PC-9 (cell line): Measurements from ENCODE around the gene HERC2. TPM values are rescaled to one million over a fixed set of nuclear protein-coding genes. Genes with fewer than 3 reads are reported as not detected.

ENCODE experiments used
- BruUV-seq: library from RNA; stranded (reverse); fragments of 400-500 nt; replicated peaks from 2 replicates; lab custom pipeline; 2021; lab: Mats Ljungman, UMichigan
- CTCF ChIA-PET: fragments of 300-600 bp; sonication (Branson Sonifier 250); formaldehyde crosslinking; loops from one replicate; lab custom pipeline; 2022; ENCODE audit warnings: antibody characterized with exemption; lab: Charles Lee
- POLR2A ChIA-PET: fragments of 300-600 bp; sonication (Branson Sonifier 250); formaldehyde crosslinking; loops from one replicate; lab custom pipeline; 2022; ENCODE audit warnings: antibody characterized with exemption; ENCODE audit not compliant: unreplicated experiment; lab: Charles Lee
- DNase-seq, 2 experiments: peaks; one replicate each; pipeline versions ENCODE4 v3.0.0 to v3.0.0-alpha.2; 2015 to 2022; ENCODE audit warnings: mixed read lengths in 1 of 2
- H2AFZ ChIP-seq: fragments of 200-600 bp; sonication (generic); 2 replicates; pipeline ENCODE4 v1.8.1; 2017; ENCODE audit warnings: antibody characterized with exemption
- H3F3A ChIP-seq: fragments of 200-600 bp; sonication (generic); 2 replicates; pipeline ENCODE4 v1.8.1; 2017; ENCODE audit warnings: antibody characterized with exemption, mild to moderate bottlenecking, low read depth; ENCODE audit not compliant: insufficient read depth
- H3K27ac ChIP-seq: fragments of 200-600 bp; sonication (generic); 2 replicates; pipeline ENCODE4 v1.6.1; 2016; ENCODE audit warnings: mixed run types
- H3K27me3 ChIP-seq: fragments of 200-600 bp; sonication (generic); 2 replicates; pipeline ENCODE4 v1.6.1; 2016; ENCODE audit warnings: low read depth, mixed run types; ENCODE audit not compliant: insufficient read depth
- H3K36me3 ChIP-seq: fragments of 200-600 bp; sonication (generic); 2 replicates; pipeline ENCODE4 v1.6.1; 2016; ENCODE audit warnings: low read depth, mixed run types
- H3K4me1 ChIP-seq: fragments of 200-600 bp; sonication (generic); replicated peaks from 2 replicates; pipeline ENCODE4 v1.6.1; 2016; ENCODE audit warnings: mixed run types; ENCODE audit not compliant: insufficient read depth
- H3K4me2 ChIP-seq: fragments of 200-600 bp; sonication (generic); 2 replicates; pipeline ENCODE4 v1.6.1; 2017; ENCODE audit warnings: mixed run types
- H3K4me3 ChIP-seq: fragments of 200-600 bp; sonication (generic); 2 replicates; pipeline ENCODE4 v1.6.1; 2016; ENCODE audit warnings: mixed run types
- H3K79me2 ChIP-seq: fragments of 200-600 bp; sonication (generic); 2 replicates; pipeline ENCODE4 v1.6.1; 2017; ENCODE audit warnings: low read depth, mixed run types
- H3K9me2 ChIP-seq: fragments of 200-600 bp; sonication (generic); 2 replicates; pipeline ENCODE4 v1.8.1; 2017; ENCODE audit warnings: mild to moderate bottlenecking; ENCODE audit not compliant: insufficient read depth
- H3K9me3 ChIP-seq: fragments of 200-600 bp; sonication (generic); 2 replicates; pipeline ENCODE4 v1.8.1; 2016; ENCODE audit warnings: low read depth; ENCODE audit not compliant: insufficient read depth
- H4K20me1 ChIP-seq: fragments of 200-600 bp; sonication (generic); 2 replicates; pipeline ENCODE4 v1.8.1; 2017; ENCODE audit not compliant: insufficient read depth
- EZH2 ChIP-seq: fragments of 200-600 bp; sonication (generic); IDR thresholded peaks from 2 replicates; pipeline ENCODE4 v1.8.0; 2017; ENCODE audit warnings: antibody characterized with exemption, low read depth
- intact Hi-C: fragments of 100-400 bp; cut with micrococcal nuclease; formaldehyde crosslinking; loops from one replicate; pipeline ENCODE4 v1.10.0; 2022; ENCODE audit not compliant: unreplicated experiment
- total RNA-seq: library from RNA; stranded (reverse); gene quantifications from 2 replicates; pipeline ENCODE4 v1.2.3, GENCODE V29; 2021
- TF ChIP-seq, protein P1 (sequence below): fragments of 200-600 bp; sonication (generic); conservative IDR thresholded peaks from 2 replicates; pipeline ENCODE4 v1.6.1; 2017; ENCODE audit warnings: mixed run types, antibody characterized with exemption, mild to moderate bottlenecking, moderate library complexity

Gene HERC2
- total RNA-seq, 1 experiment from 2014 or later = 49.7 TPM

DNA sequence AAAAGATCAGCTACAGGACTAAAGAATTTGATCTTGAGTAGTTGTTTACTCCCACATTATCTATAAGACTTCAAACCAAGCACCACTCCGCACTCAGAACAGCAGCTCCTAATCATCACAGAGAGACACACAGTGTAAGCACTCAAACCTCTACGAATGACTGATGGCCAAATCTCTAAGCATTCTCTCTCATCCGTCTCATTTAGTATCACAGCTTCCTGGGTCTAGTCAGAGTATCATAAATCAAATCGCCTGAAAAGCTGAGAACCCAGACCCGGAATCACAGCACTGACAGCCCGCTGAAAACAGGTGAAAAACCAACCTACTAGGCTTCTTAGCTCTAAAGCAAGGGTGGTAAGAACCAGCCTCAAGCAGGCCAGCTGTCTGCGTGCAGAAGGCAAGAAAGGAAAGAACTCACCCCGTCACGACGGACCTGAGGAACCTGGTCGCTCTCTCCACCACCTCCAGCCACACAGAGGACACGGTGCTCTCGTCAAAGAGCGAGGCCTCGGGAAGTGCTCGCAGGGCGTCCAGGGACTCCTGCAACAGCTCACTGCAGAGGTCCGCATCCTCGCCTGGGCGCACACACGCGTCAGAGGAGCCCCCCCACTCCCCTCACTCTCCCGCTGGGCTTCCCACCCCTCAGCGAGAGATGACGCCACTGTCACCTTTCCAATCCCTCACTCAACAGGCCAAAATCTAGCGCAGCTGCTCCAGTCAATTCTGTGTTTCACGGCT lies 47.9 kb downstream of the HERC2 start:
- H3F3A ChIP-seq = no peaks in the 10 kb centered on the region
- H4K20me1 ChIP-seq = no peaks in the 10 kb centered on the region
- H3K27me3 ChIP-seq = no peaks in the 10 kb centered on the region
- DNase-seq = no peak
- no peaks in the 10 kb centered on the region for H3K36me3 ChIP-seq
- TF ChIP-seq, protein P1, sequence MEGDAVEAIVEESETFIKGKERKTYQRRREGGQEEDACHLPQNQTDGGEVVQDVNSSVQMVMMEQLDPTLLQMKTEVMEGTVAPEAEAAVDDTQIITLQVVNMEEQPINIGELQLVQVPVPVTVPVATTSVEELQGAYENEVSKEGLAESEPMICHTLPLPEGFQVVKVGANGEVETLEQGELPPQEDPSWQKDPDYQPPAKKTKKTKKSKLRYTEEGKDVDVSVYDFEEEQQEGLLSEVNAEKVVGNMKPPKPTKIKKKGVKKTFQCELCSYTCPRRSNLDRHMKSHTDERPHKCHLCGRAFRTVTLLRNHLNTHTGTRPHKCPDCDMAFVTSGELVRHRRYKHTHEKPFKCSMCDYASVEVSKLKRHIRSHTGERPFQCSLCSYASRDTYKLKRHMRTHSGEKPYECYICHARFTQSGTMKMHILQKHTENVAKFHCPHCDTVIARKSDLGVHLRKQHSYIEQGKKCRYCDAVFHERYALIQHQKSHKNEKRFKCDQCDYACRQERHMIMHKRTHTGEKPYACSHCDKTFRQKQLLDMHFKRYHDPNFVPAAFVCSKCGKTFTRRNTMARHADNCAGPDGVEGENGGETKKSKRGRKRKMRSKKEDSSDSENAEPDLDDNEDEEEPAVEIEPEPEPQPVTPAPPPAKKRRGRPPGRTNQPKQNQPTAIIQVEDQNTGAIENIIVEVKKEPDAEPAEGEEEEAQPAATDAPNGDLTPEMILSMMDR = no peak
- TF ChIP-seq EZH2 = no peak
- BruUV-seq = no TSS peak
- H3K79me2 ChIP-seq = no peaks in the 10 kb centered on the region
- POLR2A ChIA-PET = no interaction called here
- no peaks in the 10 kb centered on the region for H3K9me3 ChIP-seq
- no peak overlapping the region for H3K4me3 ChIP-seq
- intact Hi-C loops = no loop called here
- H3K27ac ChIP-seq = no peak overlapping the region
- H3K9me2 ChIP-seq = no peaks in the 10 kb centered on the region
- CTCF ChIA-PET = no interaction called here
- H3K4me2 ChIP-seq = no peak overlapping the region
- no peaks in the 10 kb centered on the region for H3K4me1 ChIP-seq
- no peak overlapping the region for H2AFZ ChIP-seq

DNA sequence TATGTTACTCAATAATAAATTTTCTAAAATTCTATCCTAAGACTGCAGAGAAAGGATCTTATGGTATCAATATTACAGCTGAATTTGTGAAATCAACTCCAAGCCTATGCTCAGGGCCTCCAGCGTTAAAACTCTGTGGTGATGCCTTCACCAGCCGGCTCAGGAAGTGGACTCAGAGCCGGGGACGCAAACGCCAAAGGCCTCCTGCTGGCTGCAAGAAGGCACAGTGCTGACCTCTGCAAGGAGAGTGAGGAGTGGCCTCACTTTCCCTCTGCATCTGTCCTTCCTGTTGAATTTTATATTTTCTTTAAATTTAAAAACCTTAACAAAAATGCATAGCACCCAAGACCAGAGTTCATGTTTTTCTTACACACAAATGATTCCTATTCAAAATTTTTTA lies 48.5 kb downstream of the HERC2 start:
- CTCF ChIA-PET = no interaction called here
- Histone ChIP-seq H3K4me2 (no peak overlapping the region), H3K4me3 (no peak overlapping the region), H3K27me3 (no peaks in the 10 kb centered on the region), H3K9me2 (no peaks in the 10 kb centered on the region), H3K79me2 (no peaks in the 10 kb centered on the region), H3K36me3 (no peaks in the 10 kb centered on the region), H3K4me1 (no peaks in the 10 kb centered on the region), H3K27ac (no peak overlapping the region), H2AFZ (no peak overlapping the region), H3F3A (no peaks in the 10 kb centered on the region), H4K20me1 (no peaks in the 10 kb centered on the region), H3K9me3 (no peaks in the 10 kb centered on the region)
- intact Hi-C loops = no loop called here
- no peak for DNase-seq
- TF ChIP-seq, protein P1 = no peak
- TF ChIP-seq EZH2 = no peak
- no TSS peak for BruUV-seq
- POLR2A ChIA-PET = no interaction called here

DNA sequence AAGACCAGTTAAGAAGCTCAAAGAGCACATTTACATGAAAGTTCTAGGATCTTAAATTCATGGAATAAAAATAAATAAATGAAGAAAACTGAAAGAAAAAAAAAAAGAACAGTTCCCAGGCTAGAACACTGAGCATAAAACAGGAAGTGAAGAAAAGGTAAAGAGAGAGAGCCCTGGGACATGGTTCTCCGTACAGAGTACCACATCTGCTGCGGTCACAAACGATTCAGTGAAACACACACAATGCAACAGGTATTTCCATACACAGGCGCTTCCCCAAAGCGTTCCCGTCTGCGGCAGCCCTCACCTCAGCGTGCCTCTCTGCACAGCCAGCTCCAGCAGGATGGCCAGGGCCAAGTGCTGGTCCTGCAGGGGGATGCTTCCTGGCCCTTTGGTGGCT lies 49.4 kb downstream of the HERC2 start:
- CTCF ChIA-PET = no interaction called here
- TF ChIP-seq, protein P1 = no peak
- no peak for TF ChIP-seq EZH2
- Histone ChIP-seq H3K9me2 (no peaks in the 10 kb centered on the region), H3K79me2 (no peaks in the 10 kb centered on the region), H3F3A (no peaks in the 10 kb centered on the region), H3K36me3 (no peaks in the 10 kb centered on the region), H3K4me1 (no peaks in the 10 kb centered on the region), H3K9me3 (no peaks in the 10 kb centered on the region), H3K4me2 (no peak overlapping the region), H3K27ac (no peak overlapping the region), H3K27me3 (no peaks in the 10 kb centered on the region), H3K4me3 (no peak overlapping the region), H2AFZ (no peak overlapping the region), H4K20me1 (no peaks in the 10 kb centered on the region)
- no peak for DNase-seq
- no TSS peak for BruUV-seq
- POLR2A ChIA-PET = no interaction called here
- intact Hi-C loops = no loop called here
